ENCODE measurements around the gene PKD1L1. TPM values are rescaled to one million over a fixed set of nuclear protein-coding genes. Genes with fewer than 3 reads are reported as not detected.

Gene PKD1L1
- total RNA-seq, 1 experiment from 2014 or later: 0.24 TPM

DNA sequence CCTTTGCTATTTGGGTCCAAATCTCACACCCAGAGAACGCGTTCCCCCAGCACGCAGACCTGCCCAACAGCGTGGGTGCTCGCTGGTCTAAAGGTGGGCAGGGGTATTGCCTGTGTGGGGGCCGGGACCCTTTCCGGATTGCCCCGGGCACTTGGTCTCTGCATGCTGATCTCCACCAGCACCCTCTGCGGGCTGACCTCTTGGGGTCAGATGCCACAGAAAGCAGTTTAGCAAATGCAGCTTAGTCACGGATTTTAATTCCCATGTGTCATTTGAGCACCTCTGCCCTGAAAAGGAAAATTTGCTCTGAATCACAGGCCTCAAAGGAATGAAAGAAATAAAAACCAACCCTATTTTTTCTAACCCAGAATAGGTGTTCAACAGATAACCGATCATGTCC, 46.7 kb downstream of the PKD1L1 start:
- Mint-ChIP-seq H3K36me3 (ENCODE audit: insufficient read depth, unreplicated experiment) (no peaks in the 10 kb centered on the region), H3K4me1 (ENCODE audit: low read depth, unreplicated experiment) (no peaks in the 10 kb centered on the region), H3K27me3 (ENCODE audit: unreplicated experiment) (peaks cover 34% of the 10 kb centered on the region), H3K4me3 (ENCODE audit: low read depth, unreplicated experiment) (no peak overlapping the region), H3K27ac (ENCODE audit: unreplicated experiment) (no peak overlapping the region), H3K9me3 (ENCODE audit: low read depth, unreplicated experiment) (no peaks in the 10 kb centered on the region)
- CTCF ChIA-PET: no interaction called here
- DNase-seq: no peak
- BruUV-seq (replicated peaks): no TSS peak
- intact Hi-C loops (cut with micrococcal nuclease; ENCODE audit: unreplicated experiment): no loop called here
- TF ChIP-seq, protein P1, sequence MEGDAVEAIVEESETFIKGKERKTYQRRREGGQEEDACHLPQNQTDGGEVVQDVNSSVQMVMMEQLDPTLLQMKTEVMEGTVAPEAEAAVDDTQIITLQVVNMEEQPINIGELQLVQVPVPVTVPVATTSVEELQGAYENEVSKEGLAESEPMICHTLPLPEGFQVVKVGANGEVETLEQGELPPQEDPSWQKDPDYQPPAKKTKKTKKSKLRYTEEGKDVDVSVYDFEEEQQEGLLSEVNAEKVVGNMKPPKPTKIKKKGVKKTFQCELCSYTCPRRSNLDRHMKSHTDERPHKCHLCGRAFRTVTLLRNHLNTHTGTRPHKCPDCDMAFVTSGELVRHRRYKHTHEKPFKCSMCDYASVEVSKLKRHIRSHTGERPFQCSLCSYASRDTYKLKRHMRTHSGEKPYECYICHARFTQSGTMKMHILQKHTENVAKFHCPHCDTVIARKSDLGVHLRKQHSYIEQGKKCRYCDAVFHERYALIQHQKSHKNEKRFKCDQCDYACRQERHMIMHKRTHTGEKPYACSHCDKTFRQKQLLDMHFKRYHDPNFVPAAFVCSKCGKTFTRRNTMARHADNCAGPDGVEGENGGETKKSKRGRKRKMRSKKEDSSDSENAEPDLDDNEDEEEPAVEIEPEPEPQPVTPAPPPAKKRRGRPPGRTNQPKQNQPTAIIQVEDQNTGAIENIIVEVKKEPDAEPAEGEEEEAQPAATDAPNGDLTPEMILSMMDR (IDR thresholded peaks at IDR 0.05; ENCODE audit: unreplicated experiment): no peak

DNA sequence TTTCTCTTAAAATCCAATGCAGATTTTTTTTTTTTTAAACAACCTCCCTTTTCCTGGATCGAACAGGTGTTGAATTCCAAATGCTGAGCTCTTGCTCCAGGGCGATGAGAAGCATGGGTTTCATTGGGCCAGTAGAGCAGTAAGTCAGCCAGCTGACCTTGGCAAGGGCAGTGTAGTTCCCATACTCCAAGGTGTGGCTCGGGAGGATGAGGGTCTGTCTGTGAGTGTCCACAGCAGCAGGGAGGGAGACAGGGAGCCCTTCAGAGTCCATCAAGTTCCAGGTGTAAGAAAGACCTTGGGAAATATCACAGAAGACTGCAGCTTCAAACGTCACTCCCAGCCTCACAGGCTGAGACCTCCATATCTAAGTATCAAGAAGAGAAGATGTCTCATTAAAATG, 50.4 kb downstream of the PKD1L1 start:
- H3K4me3 Mint-ChIP-seq (ENCODE audit: low read depth, unreplicated experiment): no peak overlapping the region
- peaks cover 39% of the 10 kb centered on the region for H3K27me3 Mint-ChIP-seq (ENCODE audit: unreplicated experiment)
- no peak overlapping the region for H3K27ac Mint-ChIP-seq (ENCODE audit: unreplicated experiment)
- no peaks in the 10 kb centered on the region for H3K36me3 Mint-ChIP-seq (ENCODE audit: insufficient read depth, unreplicated experiment)
- no TSS peak for BruUV-seq (replicated peaks)
- no peaks in the 10 kb centered on the region for H3K4me1 Mint-ChIP-seq (ENCODE audit: low read depth, unreplicated experiment)
- no peaks in the 10 kb centered on the region for H3K9me3 Mint-ChIP-seq (ENCODE audit: low read depth, unreplicated experiment)
- DNase-seq: no peak
- TF ChIP-seq, protein P1 (IDR thresholded peaks at IDR 0.05; ENCODE audit: unreplicated experiment): no peak
- intact Hi-C loops (cut with micrococcal nuclease; ENCODE audit: unreplicated experiment): no loop called here
- CTCF ChIA-PET: interaction anchor here (0.7 to 1.7 kb wide), 3 partner anchors 10 to 44 kb away, joined by 3 to 4 read pairs (median 4); no protein-coding TSS in a partner anchor

DNA sequence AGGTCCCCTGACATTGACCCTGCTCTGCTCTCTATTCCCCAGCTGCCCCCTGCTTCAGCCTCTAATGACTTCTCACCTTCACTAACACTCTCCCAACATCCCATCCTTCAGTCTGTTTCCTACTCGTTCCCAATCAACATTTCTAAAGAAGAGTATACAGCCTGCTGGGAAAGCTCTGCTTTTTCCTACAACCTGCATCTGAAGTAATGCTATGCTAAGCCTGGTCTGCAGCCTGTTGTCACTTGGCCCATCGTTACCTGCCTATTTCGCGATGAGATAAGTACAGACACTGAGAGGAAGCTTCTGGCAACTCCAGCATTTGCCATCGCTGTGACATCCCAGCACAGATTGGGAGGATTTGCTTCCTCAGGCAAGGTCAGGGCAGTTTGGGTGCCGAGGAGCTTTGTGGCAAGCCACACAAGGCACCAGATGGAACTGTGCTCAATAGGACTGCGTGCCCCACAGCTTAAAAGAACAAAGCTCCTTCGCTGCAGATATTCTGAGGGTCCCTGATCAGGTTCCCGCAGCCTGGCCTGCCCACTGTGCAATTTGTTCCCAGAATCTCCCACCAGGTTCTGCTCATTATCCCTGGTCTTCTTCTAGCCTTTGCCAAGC, 51.4 kb downstream of the PKD1L1 start:
- no TSS peak for BruUV-seq (replicated peaks)
- intact Hi-C loops (cut with micrococcal nuclease; ENCODE audit: unreplicated experiment): no loop called here
- H3K4me1 Mint-ChIP-seq (ENCODE audit: low read depth, unreplicated experiment): no peaks in the 10 kb centered on the region
- DNase-seq: no peak
- no peak overlapping the region for H3K4me3 Mint-ChIP-seq (ENCODE audit: low read depth, unreplicated experiment)
- TF ChIP-seq, protein P1 (IDR thresholded peaks at IDR 0.05; ENCODE audit: unreplicated experiment): no peak
- CTCF ChIA-PET: interaction anchor here (1.0 kb wide), 1 partner anchor 48 kb away, joined by 4 read pairs; no protein-coding TSS in a partner anchor
- peaks cover 48% of the 10 kb centered on the region for H3K27me3 Mint-ChIP-seq (ENCODE audit: unreplicated experiment)
- H3K27ac Mint-ChIP-seq (ENCODE audit: unreplicated experiment): no peak overlapping the region
- no peaks in the 10 kb centered on the region for H3K36me3 Mint-ChIP-seq (ENCODE audit: insufficient read depth, unreplicated experiment)
- H3K9me3 Mint-ChIP-seq (ENCODE audit: low read depth, unreplicated experiment): no peaks in the 10 kb centered on the region

DNA sequence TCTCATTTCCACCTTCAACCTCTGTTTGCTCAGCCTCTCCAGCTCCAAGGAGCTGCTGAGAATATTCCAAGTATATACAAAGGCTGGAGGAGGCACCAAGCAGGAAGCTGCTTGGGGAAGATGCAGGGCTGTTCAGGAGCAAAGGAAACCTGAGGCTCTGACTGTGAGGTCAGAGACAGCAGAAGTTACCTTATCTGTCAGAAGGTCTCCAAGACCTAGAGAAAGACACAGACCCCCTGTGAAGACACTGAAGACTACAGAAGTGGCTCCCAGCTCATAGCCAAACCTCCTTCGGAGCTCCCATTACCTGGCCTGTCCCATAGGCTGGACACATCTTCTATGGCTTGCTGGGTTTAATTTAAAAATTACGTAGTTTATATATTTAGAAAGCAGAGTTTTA, 53.2 kb downstream of the PKD1L1 start:
- intact Hi-C loops (cut with micrococcal nuclease; ENCODE audit: unreplicated experiment): no loop called here
- Mint-ChIP-seq H3K4me1 (ENCODE audit: low read depth, unreplicated experiment) (no peaks in the 10 kb centered on the region), H3K27ac (ENCODE audit: unreplicated experiment) (no peak overlapping the region), H3K27me3 (ENCODE audit: unreplicated experiment) (peaks cover 64% of the 10 kb centered on the region), H3K36me3 (ENCODE audit: insufficient read depth, unreplicated experiment) (no peaks in the 10 kb centered on the region), H3K9me3 (ENCODE audit: low read depth, unreplicated experiment) (no peaks in the 10 kb centered on the region), H3K4me3 (ENCODE audit: low read depth, unreplicated experiment) (no peak overlapping the region)
- CTCF ChIA-PET: interaction anchor here (0.7 kb wide), 1 partner anchor 24 kb away, joined by 4 read pairs; no protein-coding TSS in a partner anchor
- no peak for DNase-seq
- no TSS peak for BruUV-seq (replicated peaks)
- TF ChIP-seq, protein P1 (IDR thresholded peaks at IDR 0.05; ENCODE audit: unreplicated experiment): no peak

Measured in Calu3 (cell line).